SKM-1 treated with dmso at 0.1 percent for 144 hours (cell line): ENCODE data around the gene ADGRF1.
A peak's percentile ranks its signal among the peaks of the same experiment; 100 is the strongest.
"Not testable (repeated sequence)": the region's sequence is repeated elsewhere in the genome, so short reads cannot be mapped to it uniquely, and the experiment has no call there.

Experiments used
- DNase-seq: peaks from one replicate; lab custom pipeline; 2025; ENCODE audit not compliant: unreplicated experiment; lab: John Stamatoyannopoulos, UW

The ADGRF1 gene

DNA sequence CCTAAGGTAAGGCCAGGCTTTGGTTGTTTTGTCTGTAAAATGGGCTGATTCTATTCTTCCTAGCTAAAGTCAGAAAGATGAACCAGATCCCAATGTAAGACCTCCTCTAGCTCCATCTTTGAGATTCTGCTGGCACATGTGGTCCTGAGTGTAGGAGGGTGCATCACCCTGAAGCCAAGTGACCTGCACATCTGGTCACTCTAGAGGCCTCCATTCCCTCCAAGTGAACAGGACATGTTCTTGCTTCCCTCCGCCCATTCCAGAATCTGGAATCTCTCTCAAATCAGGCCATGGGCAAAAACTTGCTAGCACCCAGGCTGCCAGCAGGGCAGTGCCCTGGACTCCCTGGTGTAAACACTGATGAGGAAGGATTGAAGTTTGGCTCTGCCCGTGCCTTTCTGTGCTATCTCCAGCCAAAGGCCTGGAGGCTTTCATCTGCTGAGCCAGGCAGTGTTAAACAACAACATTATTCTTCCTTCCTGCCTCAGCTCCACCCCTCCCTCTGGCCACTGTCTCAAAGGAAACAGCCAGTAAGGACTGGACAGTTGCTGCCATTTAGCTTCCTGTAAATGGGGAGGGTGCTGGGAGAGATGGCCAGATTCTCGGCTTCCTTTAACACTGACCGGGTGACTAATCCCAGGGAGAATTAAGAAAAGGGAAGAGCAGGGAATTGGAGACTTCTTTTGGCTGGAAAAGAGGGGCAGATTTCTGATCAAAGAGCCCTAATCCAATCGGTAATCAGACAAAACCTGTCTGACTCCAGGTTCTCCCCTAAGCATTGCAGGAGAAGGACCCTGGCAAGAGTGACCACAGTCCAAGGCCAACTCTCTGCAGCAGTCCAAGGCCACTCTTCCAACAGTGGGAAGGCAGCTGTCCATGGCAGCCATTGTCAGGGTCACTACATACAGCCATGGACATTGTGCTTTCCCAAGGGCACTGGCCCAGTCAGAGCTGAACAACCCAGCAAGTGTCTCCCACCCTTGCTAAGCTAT, 19.5 kb upstream of the ADGRF1 start:
- no peak for DNase-seq

DNA sequence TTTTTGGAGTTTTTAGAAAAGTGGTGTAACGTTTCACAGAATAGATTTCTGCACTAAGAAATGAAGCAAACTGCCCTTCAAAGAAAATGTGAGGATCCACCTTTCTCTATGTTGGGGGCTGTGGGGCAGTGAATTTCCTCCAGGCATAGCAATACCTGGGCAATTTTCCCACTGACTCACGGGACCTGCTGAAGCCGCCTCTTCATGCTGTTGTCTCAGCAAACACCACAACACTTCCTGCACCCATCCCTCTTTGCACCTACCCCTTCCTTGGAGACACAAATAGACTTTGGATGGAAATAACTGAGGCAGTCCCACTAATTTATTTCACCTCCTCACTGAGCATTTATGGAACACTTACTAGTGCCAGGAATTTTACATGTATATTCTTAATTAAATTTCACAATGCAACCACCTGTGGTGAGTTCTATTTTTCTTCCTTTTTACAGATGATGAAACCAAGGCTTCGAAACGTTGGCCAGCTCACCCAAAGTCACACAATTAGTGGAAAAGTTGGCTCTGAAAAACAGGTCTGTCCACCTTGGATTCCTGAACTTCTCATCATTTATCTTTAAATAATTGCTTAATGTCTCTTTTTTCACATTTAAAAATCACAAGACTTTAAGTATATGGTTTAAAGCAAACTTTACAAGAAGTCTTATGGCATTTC, 17.2 kb upstream of the ADGRF1 start:
- no peak for DNase-seq

- DNase-seq: no peak
These were observed 15.9 kb upstream of the ADGRF1 start for GRCh38 chr6:47057830-47058540.

GRCh38 chr6:47056832-47057231, 14.7 kb upstream of the ADGRF1 start:
- DNase-seq: no peak

DNA sequence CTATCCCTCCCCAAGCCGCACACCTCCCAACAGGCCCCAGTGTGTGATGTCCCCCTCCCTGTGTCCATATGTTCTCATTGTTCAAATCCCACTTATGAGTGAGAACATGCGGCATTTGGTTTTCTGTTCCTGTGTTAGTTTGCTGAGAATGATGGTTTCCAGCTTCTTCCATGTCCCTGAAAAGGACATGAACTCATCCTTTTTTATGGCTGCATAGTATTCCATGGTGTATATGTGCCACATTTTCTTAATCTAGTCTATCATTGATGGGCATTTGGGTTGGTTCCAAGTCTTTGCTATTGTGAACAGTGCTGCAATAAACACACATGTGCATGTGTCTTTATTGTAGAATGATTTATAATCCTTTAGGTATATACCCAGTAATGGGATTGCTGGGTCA, 12.2 kb upstream of the ADGRF1 start:
- DNase-seq: not testable (repeated sequence)

DNA sequence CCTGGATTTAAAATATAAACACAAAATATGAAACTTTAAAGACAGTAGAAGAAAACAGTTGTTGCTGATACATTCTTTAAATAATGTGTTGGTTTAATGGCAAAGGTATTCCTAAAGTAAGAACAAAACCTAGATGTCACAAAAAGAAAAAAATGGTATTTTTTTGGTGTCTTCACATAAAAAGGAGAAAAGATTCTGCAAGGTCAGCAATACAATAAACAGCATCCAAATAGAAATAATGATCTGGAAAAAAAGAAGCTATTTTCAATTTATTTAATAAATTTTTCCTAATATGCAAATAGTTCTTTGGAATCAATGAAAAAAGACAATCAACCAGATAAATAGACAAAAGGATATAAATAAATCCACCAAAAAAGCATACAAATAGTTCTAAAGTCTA, 6.5 kb upstream of the ADGRF1 start:
- DNase-seq: no peak

DNA sequence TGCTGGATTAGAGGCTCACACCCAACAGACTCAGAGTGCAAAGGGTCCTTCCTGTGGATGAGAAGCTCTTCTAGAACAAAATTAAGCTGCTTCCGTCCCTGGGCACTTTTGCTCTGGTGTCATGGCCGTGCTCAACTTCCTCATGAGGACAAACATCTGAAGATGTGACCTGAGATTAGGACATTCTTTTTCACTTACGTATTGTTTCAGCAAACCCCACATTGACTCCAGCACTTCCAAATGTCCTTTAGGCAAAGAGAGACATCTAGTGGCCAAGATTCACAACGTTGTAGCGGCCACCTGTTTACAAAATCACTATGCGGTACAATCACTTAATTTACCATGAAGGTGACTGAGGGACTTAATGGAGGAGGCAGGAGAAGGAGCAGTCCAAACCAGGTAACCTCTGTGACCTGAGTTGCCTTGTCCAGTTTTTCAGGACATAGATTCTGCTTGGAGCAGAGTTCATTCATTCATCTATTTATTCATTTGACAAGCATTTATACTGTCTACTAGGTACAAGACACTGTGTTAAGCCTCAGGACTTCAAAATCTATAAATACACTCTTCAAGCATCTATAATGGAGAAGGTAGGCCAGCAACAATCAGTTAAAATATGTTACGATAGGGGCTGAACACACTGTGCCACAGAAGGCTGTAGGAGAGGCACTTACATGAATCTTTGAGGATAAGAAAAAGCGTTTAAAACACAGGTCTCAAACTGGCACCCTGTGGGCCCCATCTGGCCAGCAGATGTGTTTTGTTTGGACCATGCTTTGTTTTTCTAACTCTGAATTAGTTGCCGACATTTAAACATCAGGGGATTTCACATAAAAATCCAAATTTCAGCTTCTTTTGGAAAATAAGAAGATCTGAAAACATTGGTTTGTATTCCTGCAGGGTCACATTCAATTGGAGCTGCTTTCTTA, 5.6 kb upstream of the ADGRF1 start:
- peak; percentile 96 for DNase-seq

GRCh38 chr6:47047097-47047478, 5.0 kb upstream of the ADGRF1 start:
- no peak for DNase-seq

DNA sequence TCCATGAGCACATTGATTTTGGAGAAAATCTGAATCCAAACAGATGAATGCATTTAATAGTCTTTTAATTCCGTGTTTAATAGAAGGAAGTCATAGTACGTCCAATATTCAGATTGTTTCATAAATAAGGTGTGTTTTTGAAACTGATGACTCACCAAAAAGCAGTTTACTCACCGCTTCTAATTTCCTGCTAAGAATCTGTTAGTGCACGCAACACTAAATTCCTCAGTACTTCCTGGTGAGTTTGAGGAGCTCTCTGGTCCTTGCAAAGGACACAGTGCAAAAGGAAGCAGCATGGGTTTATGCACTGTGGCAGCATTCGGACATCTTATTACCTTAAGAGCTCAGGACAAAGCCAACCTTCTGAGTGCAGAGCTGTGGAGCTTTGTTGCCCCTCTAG, 2.3 kb upstream of the ADGRF1 start:
- DNase-seq: no peak

- DNase-seq: peak; percentile 81
These were observed 1.2 kb upstream of the ADGRF1 start for GRCh38 chr6:47043286-47043685.

DNA sequence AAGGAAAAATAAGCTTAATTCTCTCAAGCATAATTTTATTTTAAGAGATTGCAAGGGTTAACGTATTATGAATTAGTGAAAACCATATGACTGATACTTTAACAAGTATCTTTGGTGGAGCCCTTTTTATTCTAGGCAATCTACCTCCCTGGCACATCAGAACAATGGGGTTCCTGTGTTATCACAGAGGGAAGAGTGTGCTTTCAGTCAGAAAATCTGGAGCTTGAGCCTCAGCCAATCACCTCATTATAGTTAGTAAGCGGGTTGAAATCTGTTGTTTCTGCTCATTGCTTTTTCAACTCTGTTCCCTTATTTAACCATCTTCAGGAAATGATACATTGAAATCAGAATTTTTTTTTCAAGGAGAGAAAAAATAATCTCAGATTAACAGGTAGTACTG, 391 bp downstream of the ADGRF1 start:
- DNase-seq: no peak

GRCh38 chr6:47034926-47035325, 7.2 kb downstream of the ADGRF1 start:
- DNase-seq: no peak

DNA sequence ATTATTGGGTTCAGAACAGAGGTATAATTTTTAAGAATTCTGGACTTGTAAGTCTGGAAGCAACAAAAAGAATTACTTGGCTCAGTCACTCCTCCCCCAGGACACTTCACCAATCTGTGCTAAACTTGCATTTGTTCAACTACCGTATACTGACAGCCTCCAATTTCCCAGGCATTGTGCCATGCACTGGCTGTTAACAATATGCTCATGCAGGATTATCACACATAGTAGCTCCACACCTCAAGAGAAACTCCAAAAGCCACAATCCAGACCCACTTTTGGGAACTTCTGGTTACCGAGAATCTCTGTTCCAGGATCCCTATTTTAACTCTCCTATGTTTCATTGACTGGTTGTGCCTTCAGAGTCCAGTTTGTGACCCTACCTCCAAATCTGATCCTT, 7.7 kb downstream of the ADGRF1 start:
- no peak for DNase-seq

DNA sequence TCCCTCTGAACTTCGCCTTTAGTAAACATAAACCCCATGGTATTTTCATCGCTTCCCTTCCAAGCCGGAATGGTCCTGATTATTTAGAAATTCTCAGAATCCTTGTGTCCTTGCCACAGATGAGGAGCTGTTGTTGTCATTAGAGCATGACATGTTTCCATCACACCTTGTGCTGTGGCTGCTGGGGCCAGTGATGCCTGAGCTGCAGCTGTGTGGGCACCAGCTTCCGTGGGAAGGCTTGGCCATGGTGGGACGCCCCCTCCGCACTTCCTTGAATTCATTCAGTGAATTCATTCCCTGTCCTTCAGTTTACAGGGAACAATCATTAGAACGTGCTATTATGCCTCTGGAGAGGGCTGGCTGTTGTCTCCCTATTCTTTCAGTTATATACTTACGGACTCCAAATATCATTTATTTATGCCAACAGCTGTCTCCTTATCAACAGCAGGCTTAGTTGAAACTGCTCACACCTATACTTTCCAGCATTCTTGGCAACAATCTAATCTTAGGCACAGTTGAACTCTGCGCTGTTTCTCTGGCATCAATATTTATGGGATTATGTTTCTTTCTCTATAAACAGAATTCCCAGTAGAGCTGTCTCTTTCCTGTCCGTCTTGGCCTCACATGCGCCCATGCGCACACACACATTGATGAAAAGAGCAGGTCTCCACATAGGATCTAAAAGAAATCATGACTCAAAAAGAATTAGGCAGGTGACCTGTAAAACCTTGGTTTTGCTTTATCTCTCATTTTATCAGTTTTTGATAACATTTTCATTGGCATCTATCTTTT, 9.0 kb downstream of the ADGRF1 start:
- DNase-seq: no peak

GRCh38 chr6:47031656-47032055, 10.5 kb downstream of the ADGRF1 start:
- no peak for DNase-seq

DNA sequence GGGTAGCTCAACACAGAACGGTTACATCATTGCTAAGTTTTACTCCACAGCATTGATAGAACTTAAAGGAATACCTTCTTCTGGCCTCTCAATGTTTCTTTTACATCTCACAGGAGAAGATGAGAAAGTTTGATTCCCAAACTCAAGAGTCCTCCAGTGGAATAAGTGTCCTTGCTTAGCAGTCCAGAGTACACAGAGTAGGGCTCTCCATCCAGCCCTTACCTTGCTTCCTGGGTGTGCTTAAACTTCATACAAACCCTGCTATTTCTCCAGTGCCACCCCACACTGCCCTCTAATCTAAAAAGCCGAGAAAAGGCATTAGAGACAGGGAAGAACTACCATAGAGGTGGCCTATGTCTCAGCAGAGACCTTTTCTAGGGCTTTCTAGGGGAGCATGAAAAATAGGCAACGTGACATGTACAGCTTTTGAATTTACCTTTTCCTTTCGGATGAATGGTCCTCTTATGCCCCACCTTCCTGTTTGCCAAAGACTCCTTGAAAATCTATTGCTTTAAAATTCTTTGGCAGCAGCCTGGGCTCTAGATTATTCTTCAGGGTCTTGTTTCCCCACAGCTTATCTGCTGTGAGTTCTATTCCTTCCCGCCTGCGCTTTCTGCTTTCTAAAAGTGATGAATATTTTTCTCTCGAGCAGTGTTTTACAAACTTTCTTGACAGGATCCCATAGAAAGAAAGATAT, 12.1 kb downstream of the ADGRF1 start:
- DNase-seq: no peak

- no peak for DNase-seq
These were observed 13.2 kb downstream of the ADGRF1 start for GRCh38 chr6:47028835-47029360.

- no peak for DNase-seq
These were observed 14.8 kb downstream of the ADGRF1 start for GRCh38 chr6:47027315-47027714.

DNA sequence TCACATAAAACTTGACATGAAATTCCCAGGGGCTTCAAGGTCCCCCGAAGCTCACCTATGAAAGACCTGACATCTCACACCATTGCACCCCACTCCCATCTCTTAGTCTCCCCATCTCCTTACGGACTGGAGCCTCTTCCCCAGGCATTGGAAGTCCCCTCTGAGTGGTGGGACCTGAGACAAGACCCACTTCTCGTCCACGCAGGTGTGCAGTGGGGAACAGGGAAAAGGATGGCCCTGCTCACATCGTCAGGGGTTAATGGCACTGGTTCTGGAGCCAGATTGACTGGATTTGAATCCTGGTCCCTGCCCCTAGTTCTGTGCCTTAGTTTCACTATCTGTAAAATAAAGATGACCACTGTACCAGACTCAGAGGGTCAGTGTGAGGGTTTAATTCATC, 15.5 kb downstream of the ADGRF1 start:
- no peak for DNase-seq
